GM20431 (cell line): ENCODE measurements around the gene ABHD1.

Experiments used
- in situ Hi-C: fragments of 300-500 bp; cut with MseI, MboI; formaldehyde crosslinking; loops from one replicate; pipeline ENCODE4 v1.15.0; 2020; ENCODE audit warnings: low sequenced_read_pairs; ENCODE audit not compliant: unreplicated experiment

Gene ABHD1

DNA sequence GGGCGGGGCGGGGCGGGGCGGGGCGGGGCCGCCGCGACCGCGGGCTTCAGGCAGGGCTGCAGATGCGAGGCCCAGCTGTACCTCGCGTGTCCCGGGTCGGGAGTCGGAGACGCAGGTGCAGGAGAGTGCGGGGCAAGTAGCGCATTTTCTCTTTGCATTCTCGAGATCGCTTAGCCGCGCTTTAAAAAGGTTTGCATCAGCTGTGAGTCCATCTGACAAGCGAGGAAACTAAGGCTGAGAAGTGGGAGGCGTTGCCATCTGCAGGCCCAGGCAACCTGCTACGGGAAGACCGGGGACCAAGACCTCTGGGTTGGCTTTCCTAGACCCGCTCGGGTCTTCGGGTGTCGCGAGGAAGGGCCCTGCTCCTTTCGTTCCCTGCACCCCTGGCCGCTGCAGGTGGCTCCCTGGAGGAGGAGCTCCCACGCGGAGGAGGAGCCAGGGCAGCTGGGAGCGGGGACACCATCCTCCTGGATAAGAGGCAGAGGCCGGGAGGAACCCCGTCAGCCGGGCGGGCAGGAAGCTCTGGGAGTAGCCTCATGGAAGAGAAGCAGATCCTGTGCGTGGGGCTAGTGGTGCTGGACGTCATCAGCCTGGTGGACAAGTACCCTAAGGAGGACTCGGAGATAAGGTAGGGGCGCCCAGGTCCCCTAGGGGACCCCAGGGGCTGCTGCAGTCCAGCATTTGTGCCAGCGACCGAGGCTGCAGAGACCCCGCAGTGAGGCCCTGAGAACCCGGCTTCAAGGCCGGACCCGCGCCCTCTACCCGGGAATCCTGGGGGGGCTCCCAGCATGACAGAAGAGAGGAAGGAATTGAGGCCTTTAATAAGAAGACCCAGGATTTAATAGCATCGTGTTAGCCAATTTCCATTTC is 36.7 kb upstream of the ABHD1 start, which contains the start of gene KHK:
Gene KHK, plus strand, starts transcription at position 49 of the 870 bp plus-strand sequence. Its CDS starts 488 bp downstream, at position 537.
- in situ Hi-C loops = no loop called here

- in situ Hi-C loops = no loop called here
These were observed 35.7 kb upstream of the ABHD1 start for GRCh38 chr2:27087823-27088410.

GRCh38 chr2:27088634-27089033 is 35.0 kb upstream of the ABHD1 start:
- in situ Hi-C loops = no loop called here

DNA sequence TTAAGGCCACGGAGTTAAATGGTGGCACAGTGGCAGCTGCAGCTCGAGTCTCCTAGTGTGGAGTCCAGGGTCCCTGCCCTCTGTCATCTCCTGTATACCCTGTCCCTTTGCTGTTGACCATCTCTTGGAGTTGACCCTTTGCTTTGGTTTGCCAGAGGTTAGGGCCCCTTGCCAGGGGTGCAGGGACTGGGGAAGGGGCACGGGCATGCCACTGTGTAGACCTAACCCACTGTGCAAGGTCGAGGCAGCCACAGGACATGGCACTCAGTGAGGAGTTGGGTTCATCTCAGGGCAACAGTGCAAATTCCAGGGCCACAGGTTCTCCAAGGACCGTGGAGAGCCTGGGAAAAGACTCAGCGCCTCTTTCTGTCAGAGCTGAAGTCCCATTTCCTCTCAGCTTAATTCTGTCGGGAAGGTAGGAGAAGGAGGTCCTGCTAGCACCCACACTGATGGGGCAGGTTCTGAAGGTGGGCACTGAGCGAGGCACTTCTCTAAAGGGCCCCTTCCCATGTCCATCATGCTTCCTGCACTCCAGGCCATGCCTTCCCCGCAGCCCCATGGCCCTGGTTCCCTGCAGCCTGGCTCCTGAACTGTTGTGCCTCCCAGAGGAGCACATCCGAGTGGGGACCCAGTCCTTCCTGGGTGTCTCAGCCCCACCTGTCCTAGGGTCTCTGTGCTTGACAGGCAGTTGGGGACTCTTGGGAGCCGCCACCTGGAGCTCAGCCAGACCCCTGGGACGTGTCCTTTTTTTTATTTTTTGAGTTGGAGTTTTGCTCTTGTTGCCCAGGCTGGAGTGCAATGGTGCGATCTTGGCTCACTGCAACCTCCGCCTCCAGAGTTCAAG is 34.3 kb upstream of the ABHD1 start:
- in situ Hi-C loops = no loop called here

- in situ Hi-C loops = loop anchor here (10.0 kb wide), 1 partner anchor 193 kb away; the partner anchor contains the start of gene TRIM54
These were observed 31.6 kb upstream of the ABHD1 start for GRCh38 chr2:27091746-27092695.

GRCh38 chr2:27092696-27093429 is 30.8 kb upstream of the ABHD1 start:
- in situ Hi-C loops = loop anchor here (10.0 kb wide), 1 partner anchor 192 kb away; the partner anchor contains the start of gene TRIM54

GRCh38 chr2:27093430-27094352 is 29.9 kb upstream of the ABHD1 start:
- in situ Hi-C loops = loop anchor here (10.0 kb wide), 1 partner anchor 191 kb away; the partner anchor contains the start of gene TRIM54

GRCh38 chr2:27094353-27094984 is 29.1 kb upstream of the ABHD1 start:
- in situ Hi-C loops = loop anchor here (10.0 kb wide), 1 partner anchor 190 kb away; the partner anchor contains the start of gene TRIM54

DNA sequence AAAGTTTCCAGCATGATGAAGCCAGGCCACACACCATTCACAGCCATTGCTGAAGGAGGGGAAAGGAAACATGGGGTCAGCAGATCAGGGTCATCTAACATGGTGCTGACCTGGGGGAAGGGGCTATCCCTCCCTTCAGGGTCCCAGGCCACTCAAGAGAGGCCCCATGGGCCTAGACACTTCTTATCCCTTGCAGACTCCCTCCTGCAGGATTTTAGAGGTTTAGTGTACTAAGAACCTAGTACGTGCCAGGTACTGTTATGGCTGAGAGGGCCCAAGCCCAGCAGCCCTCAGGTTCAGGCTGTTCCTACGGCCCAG is 28.2 kb upstream of the ABHD1 start:
- in situ Hi-C loops = loop anchor here (10.0 kb wide), 1 partner anchor 189 kb away; the partner anchor contains the start of gene TRIM54

- in situ Hi-C loops = loop anchor here (10.0 kb wide), 1 partner anchor 189 kb away; the partner anchor contains the start of gene TRIM54
These were observed 27.6 kb upstream of the ABHD1 start for GRCh38 chr2:27095745-27096651.

- in situ Hi-C loops = loop anchor here (10.0 kb wide), 1 partner anchor 188 kb away; the partner anchor contains the start of gene TRIM54
These were observed 26.8 kb upstream of the ABHD1 start for GRCh38 chr2:27096748-27097297.

- in situ Hi-C loops = loop anchor here (10.0 kb wide), 1 partner anchor 187 kb away; the partner anchor contains the start of gene TRIM54
These were observed 26.3 kb upstream of the ABHD1 start for GRCh38 chr2:27097341-27097740.

- in situ Hi-C loops = loop anchor here (10.0 kb wide), 1 partner anchor 185 kb away; the partner anchor contains the start of gene TRIM54
These were observed 24.2 kb upstream of the ABHD1 start for GRCh38 chr2:27099334-27099955.

DNA sequence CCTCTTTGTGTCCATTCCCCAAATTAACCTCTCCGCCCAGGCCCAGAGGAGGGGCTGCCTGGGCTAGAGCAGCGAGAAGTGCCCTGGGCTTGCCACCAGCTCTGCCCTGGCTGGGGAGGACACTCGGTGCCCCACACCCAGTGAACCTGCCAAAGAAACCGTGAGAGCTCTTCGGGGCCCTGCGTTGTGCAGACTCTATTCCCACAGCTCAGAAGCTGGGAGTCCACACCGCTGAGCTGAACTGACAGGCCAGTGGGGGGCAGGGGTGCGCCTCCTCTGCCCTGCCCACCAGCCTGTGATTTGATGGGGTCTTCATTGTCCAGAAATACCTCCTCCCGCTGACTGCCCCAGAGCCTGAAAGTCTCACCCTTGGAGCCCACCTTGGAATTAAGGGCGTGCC is 23.6 kb upstream of the ABHD1 start:
- in situ Hi-C loops = no loop called here

DNA sequence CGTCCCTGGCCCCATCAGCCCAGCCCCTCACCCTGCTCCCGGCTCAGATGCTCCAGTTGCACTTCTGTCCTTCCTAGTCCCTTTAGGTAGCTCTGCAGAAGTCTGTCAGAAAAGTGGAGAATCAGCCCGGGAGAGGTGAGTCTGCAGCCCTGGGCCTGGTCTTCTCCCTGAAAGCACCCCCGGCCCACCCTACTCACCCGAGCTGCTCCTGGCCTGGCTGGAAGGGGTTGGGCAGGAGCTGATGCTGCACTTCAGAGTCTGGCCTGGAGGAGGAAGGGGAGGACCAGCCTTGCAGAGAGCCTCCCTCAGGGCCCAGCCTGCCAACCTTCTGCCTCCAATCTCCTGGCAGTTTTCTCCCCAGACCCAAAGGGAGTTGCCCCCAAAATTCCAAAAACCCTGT is 21.3 kb upstream of the ABHD1 start:
- in situ Hi-C loops = no loop called here
